OCI-LY1 (cell line): ENCODE data around the gene MAML1.

Experiments
- H2AFZ ChIP-seq: fragments of 200-600 bp; sonication (generic), shearing (Covaris generic); 2 replicates; pipeline ENCODE4 v1.6.0; 2014; ENCODE audit warnings: antibody characterized with exemption, mild to moderate bottlenecking, low read length
- H3F3A ChIP-seq: fragments of 200-600 bp; sonication (generic), shearing (Covaris generic); 2 replicates; pipeline ENCODE4 v1.6.0; 2014; ENCODE audit warnings: mild to moderate bottlenecking, antibody characterized with exemption, low read length, moderate library complexity; ENCODE audit not compliant: insufficient read depth
- H3K27ac ChIP-seq: fragments of 200-600 bp; sonication (generic); 2 replicates; pipeline ENCODE4 v1.5.1; 2014; ENCODE audit warnings: low read length, mixed run types, mild to moderate bottlenecking, low read depth; ENCODE audit not compliant: poor library complexity, severe bottlenecking
- H3K27me3 ChIP-seq: fragments of 200-600 bp; sonication (generic); 2 replicates; pipeline ENCODE4 v1.6.0; 2014; ENCODE audit warnings: antibody characterized with exemption, mild to moderate bottlenecking, low read length, moderate library complexity; ENCODE audit not compliant: insufficient read depth
- H3K36me3 ChIP-seq: fragments of 200-600 bp; sonication (generic); 2 replicates; pipeline ENCODE4 v1.6.1; 2014; ENCODE audit warnings: mild to moderate bottlenecking, antibody characterized with exemption, low read length, moderate library complexity, mixed read lengths; ENCODE audit not compliant: insufficient read depth
- H3K4me1 ChIP-seq: fragments of 200-600 bp; sonication (generic); 2 replicates; pipeline ENCODE4 v1.5.1; 2014; ENCODE audit warnings: mild to moderate bottlenecking, low read length, moderate library complexity; ENCODE audit not compliant: insufficient read depth, severe bottlenecking
- H3K4me2 ChIP-seq: fragments of 200-600 bp; sonication (generic), shearing (Covaris generic); 2 replicates; pipeline ENCODE4 v1.6.1; 2014; ENCODE audit warnings: low read length
- H3K4me3 ChIP-seq: fragments of 200-600 bp; sonication (generic); 2 replicates; pipeline ENCODE4 v1.5.1; 2014; ENCODE audit warnings: low read length, low read depth, mild to moderate bottlenecking, mixed read lengths; ENCODE audit not compliant: poor library complexity, severe bottlenecking
- H3K79me2 ChIP-seq: fragments of 200-600 bp; shearing (Covaris generic); 2 replicates; pipeline ENCODE4 v1.6.1; 2016; ENCODE audit warnings: mixed run types, low read length, mixed read lengths; ENCODE audit not compliant: insufficient read depth
- H3K9ac ChIP-seq: fragments of 200-600 bp; sonication (generic), shearing (Covaris generic); 2 replicates; pipeline ENCODE4 v1.6.1; 2014; ENCODE audit warnings: mild to moderate bottlenecking, low read length, mixed read lengths
- H3K9me2 ChIP-seq: fragments of 200-600 bp; sonication (generic), shearing (Covaris generic); 2 replicates; pipeline ENCODE4 v1.6.1; 2014; ENCODE audit warnings: low read depth, mild to moderate bottlenecking, low read length, mixed read lengths
- H3K9me3 ChIP-seq: fragments of 200-600 bp; shearing (Covaris generic); 2 replicates; pipeline ENCODE4 v1.6.1; 2014; ENCODE audit warnings: low read length, mixed read lengths
- H4K20me1 ChIP-seq: fragments of 200-600 bp; sonication (generic), shearing (Covaris generic); 2 replicates; pipeline ENCODE4 v1.6.0; 2016; ENCODE audit warnings: mild to moderate bottlenecking, low read length; ENCODE audit not compliant: insufficient read depth
- CTCF ChIP-seq: fragments of 200-600 bp; sonication (generic), shearing (Covaris generic); IDR thresholded peaks from 2 replicates; pipeline ENCODE4 v1.5.1; 2017; ENCODE audit warnings: mild to moderate bottlenecking, antibody characterized with exemption, low read length, moderate library complexity, mixed read lengths
- EZH2 ChIP-seq: fragments of 200-600 bp; sonication (generic), shearing (Covaris generic); IDR thresholded peaks from 2 replicates; pipeline ENCODE4 v1.8.0; 2017; ENCODE audit warnings: borderline replicate concordance, mixed run types, mild to moderate bottlenecking, antibody characterized with exemption, low read length, moderate library complexity, mixed read lengths

Gene MAML1

DNA sequence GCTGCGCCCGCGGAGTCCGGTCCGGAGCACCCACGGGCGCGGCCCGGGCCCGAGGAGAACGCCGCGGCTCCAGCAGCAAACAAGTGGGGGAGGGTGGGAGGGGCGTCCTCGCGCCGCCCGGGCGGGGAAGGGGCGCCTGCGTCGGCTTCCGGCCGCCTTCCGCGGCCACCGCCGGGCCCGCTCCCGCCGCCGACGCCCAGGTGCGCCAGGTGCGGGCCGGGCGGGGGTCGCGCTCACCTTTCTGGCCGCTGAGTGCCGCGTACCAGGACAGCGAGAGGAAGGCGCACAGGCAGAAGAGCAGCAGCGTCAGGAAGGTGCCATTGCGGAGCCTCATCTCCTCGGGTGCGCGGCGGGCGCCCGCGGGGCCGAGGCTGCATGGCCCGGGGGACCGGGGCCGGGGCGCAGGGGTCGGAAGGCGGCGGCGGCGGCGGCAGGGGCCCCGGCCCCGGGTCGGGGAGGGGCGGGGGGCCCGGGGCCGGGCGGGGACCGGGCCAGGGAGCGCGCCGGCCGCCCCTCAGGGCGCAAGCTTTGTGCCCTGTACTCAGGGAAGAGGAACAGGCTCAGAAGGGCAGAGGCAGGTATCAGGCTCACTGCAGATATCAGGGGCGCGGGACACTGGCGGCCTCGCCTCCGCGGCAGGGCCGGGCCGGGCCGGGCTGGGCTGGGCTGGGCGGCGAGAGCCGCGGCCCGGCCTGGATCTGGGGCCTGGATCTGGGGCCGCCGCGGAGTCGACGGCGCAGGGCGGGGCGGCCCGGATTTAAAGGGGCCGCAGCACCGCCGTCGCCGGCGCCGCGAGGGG lies 73.8 kb downstream of the MAML1 start, which contains the start of gene MGAT4B:
TSS of gene MGAT4B (minus strand) at position 617 of the 799 bp plus-strand sequence. CDS start at position 334, 283 bp downstream.
- TF ChIP-seq CTCF (no peak), EZH2 (no peak)
- Histone ChIP-seq H3K9ac (peak within 1 kb of the TSS; percentile 83), H3F3A (no peaks in the 10 kb centered on the region), H4K20me1 (no peaks in the 10 kb centered on the region), H3K27me3 (no peaks in the 10 kb centered on the region), H3K27ac (no peak within 1 kb of the TSS), H3K4me3 (peak within 1 kb of the TSS; percentile 76), H2AFZ (no peak within 1 kb of the TSS), H3K4me1 (peaks cover 15% of the 10 kb centered on the region), H3K36me3 (no peaks in the 10 kb centered on the region), H3K9me2 (no peaks in the 10 kb centered on the region), H3K4me2 (peak within 1 kb of the TSS; percentile 84), H3K9me3 (no peaks in the 10 kb centered on the region), H3K79me2 (no peaks in the 10 kb centered on the region)

DNA sequence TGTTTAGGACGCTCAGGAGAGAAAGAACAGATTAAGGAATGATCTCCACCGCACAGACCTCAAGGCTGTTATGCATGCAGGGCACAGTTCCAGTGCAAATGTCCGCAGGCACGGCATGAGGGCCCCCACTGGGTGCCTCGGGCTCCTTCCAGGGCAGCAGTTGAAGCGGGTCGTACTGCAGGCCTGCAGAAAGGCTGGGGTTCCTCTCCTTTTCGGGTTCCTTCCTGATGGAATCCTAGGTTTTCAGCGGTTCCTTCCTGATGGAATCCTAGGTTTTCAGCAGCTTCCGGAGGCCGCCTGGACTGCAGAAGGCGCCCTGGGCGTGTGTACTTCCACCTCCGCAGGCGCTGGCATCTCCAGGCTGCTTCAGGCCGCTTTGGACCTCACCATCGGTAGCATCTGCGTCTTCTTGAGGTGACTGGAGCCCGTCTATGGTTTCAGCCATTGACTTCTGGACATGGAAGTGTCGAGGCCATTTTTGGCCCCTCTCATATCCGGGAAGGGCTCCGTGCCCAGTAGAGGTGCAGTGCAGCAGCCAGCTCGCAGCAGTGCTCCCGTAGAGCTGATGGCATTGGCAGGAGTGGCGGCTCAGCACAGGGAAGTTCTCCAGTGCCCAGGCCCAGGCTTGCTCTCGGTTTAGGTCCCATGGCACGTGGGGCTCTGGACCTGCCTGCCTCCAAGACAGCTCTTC lies 79.7 kb downstream of the MAML1 start:
- H3K36me3 ChIP-seq: peaks cover 7% of the 10 kb centered on the region; the same call in 1 of the 2 replicates
- no peaks in the 10 kb centered on the region for H3K9me3 ChIP-seq
- no peak overlapping the region for H3K9ac ChIP-seq
- no peak for TF ChIP-seq EZH2
- no peak for TF ChIP-seq CTCF
- no peak overlapping the region for H3K4me2 ChIP-seq
- no peaks in the 10 kb centered on the region for H3F3A ChIP-seq
- H2AFZ ChIP-seq: no peak overlapping the region
- no peaks in the 10 kb centered on the region for H4K20me1 ChIP-seq
- H3K27me3 ChIP-seq: no peaks in the 10 kb centered on the region
- H3K4me1 ChIP-seq: peaks cover 14% of the 10 kb centered on the region
- H3K9me2 ChIP-seq: no peaks in the 10 kb centered on the region
- no peaks in the 10 kb centered on the region for H3K79me2 ChIP-seq
- H3K27ac ChIP-seq: no peak overlapping the region
- H3K4me3 ChIP-seq: no peak overlapping the region

DNA sequence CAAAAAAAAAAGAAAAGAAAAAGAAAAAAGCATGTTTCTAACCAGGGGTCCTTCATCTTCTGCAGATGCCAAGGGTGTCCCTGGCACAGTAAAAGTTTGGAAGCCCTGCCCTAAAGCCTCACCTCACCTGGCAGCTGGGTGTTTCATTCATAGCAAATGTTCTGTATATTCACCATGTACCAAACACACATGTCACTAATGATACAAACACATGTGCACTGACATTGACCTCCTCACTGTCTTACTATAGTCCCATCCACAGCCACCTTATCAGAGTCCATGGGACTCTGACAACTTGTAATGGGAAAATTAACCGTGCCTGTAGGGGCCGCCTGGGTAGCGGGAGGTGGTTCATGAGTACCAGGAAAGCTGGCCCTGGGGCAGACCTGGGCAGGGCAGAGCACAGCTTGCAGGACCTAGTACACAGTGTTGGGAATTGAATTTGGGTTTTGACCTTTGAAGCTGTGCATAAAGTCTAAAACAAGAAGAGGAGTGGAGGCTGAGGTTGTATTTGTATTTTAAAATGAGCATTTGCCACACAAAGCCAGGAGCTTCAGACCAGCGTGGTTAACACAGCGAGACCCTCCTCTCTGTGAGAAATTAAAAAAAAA lies 80.5 kb downstream of the MAML1 start:
- Histone ChIP-seq H3K4me1 (peaks cover 11% of the 10 kb centered on the region), H3K9me2 (no peaks in the 10 kb centered on the region), H3F3A (no peaks in the 10 kb centered on the region), H3K27ac (no peak overlapping the region), H3K36me3 (peaks cover 7% of the 10 kb centered on the region; the same call in 1 of the 2 replicates), H2AFZ (no peak overlapping the region), H3K4me3 (no peak overlapping the region), H3K9me3 (no peaks in the 10 kb centered on the region), H3K9ac (no peak overlapping the region), H3K27me3 (no peaks in the 10 kb centered on the region), H3K4me2 (no peak overlapping the region), H4K20me1 (no peaks in the 10 kb centered on the region), H3K79me2 (no peaks in the 10 kb centered on the region)
- TF ChIP-seq CTCF (no peak), EZH2 (no peak)
